HG02885 (cell line): ENCODE measurements around the gene QPRT.
"Not testable (repeated sequence)": the region's sequence is repeated elsewhere in the genome, so short reads cannot be mapped to it uniquely, and the experiment has no call there.

ENCODE experiments used
- ATAC-seq: cut with Tn5 transposase; IDR thresholded peaks from one replicate; pipeline ENCODE4 v1.9.1; 2021; ENCODE audit warnings: mild to moderate bottlenecking; ENCODE audit not compliant: unreplicated experiment, poor library complexity

QPRT gene

DNA sequence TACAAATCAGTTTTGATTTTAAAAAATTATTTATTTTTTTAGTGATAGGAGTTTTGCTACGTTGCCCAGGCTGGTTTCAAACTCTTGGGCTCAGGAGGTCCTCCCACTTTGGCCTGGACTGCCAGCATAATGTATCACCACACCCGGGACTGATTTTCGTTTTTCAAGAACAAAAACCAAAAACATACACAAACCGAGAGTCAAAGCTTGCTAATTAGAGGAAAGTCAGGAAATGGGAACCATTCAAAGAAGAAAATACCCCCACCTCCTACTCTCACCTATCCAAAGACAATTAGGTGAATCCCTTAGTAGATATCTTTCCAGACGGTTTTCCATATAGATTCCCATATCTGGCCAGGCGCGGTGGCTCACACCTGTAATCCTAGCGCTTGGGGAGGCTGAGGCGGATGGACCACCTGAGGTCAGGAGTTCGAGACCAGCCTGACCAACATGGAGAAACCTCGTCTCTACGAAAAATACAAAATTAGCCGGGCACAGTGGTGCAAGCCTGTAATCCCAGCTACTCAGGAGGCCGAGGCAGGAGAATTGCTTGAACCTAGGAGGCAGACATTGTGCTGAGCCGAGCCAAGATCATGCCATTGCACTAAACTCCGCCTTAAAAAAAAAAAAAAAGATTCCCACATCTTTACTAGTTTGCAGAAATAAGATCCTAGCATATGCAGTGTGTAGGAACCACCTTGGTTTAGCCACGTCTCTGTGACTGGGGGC lies 16.8 kb upstream of the QPRT start:
- ATAC-seq = no peak

DNA sequence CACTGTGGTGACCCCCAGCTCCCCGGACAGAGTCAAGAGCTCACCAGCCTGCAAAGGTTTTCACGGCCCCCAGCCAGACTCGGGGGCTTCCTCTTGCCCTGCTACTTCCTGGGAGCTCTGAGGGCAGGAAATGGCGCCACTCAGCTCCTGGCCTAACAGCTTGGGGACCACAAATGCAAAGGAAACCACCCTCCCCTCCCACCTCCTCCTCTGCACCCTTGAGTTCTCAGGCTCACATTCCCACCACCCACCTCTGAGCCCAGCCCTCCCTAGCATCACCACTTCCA lies 16.3 kb upstream of the QPRT start:
- ATAC-seq = no peak

DNA sequence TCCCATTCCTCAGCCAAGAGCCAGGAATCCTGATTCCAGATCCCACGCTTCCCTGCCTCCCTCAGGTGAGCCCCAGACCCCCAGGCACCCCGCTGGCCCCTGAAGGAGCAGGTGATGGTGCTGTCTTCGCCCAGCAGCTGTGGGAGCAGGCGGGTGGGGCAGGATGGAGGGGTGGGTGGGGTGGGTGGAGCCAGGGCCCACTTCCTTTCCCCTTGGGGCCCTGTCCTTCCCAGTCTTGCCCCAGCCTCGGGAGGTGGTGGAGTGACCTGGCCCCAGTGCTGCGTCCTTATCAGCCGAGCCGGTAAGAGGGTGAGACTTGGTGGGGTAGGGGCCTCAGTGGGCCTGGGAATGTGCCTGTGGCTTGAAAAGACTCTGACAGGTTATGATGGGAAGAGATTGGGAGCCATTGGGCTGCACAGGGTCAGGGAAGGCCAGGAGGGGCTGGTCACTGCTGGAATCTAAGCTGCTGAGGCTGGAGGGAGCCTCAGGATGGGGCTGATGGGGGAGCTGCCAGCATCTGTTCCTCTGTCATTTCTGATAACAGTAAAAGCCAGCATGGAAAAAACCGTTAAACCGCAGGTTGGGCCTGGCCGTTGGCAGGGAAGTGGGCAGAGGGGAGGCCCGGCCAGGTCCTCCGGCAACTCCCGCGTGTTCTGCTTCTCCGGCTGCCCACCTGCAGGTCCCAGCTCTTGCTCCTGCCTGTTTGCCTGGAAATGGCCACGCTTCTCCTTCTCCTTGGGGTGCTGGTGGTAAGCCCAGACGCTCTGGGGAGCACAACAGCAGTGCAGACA lies 15.8 kb upstream of the QPRT start, which contains the start of gene SPN:
TSS of gene SPN (plus strand) at position 232 of the 791 bp plus-strand sequence. CDS start at position 714, 482 bp downstream.
- no peak for ATAC-seq

DNA sequence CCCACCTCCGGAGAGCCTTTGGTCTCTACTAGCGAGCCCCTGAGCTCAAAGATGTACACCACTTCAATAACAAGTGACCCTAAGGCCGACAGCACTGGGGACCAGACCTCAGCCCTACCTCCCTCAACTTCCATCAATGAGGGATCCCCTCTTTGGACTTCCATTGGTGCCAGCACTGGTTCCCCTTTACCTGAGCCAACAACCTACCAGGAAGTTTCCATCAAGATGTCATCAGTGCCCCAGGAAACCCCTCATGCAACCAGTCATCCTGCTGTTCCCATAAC lies 15.2 kb upstream of the QPRT start:
- no peak for ATAC-seq

DNA sequence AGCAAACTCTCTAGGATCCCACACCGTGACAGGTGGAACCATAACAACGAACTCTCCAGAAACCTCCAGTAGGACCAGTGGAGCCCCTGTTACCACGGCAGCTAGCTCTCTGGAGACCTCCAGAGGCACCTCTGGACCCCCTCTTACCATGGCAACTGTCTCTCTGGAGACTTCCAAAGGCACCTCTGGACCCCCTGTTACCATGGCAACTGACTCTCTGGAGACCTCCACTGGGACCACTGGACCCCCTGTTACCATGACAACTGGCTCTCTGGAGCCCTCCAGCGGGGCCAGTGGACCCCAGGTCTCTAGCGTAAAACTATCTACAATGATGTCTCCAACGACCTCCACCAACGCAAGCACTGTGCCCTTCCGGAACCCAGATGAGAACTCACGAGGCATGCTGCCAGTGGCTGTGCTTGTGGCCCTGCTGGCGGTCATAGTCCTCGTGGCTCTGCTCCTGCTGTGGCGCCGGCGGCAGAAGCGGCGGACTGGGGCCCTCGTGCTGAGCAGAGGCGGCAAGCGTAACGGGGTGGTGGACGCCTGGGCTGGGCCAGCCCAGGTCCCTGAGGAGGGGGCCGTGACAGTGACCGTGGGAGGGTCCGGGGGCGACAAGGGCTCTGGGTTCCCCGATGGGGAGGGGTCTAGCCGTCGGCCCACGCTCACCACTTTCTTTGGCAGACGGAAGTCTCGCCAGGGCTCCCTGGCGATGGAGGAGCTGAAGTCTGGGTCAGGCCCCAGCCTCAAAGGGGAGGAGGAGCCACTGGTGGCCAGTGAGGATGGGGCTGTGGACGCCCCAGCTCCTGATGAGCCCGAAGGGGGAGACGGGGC lies 14.7 kb upstream of the QPRT start:
- no peak for ATAC-seq

DNA sequence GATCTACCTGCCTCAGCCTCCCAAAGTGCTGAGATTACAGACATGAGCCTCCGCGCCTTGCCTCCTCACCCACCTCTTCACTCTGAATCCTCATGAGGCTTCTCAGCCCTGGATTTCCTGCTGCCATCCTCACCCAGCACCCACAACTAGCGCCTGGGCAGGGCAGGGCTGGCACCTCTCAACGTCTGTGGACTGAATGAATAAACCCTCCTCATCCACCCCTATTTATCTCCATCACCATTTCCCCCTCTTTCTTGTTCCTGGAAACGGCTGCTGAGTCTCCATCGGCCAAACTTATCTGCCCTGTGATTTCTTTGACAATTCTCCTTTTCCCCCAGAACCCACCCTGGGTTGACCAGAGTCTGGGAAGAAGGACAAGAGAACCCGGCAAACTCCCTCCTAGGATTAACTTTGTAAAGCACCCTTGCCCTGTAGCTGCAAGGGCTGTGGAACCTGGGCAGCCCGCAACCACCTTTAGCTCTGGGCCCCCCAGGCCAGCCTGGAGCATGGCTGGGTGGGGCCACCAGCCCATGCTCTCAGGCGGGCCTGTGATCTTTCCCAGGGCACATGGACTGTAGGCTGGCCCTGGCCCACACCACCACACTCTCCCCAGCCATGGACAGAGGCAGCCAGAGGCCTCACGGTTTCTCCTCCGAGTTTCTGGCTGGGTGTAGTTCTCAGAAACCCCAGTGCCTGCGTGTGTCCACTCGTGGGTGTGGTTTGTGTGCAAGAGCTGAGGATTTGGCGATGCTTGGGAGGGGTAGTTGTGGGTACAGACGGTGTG lies 13.5 kb upstream of the QPRT start:
- no peak for ATAC-seq

DNA sequence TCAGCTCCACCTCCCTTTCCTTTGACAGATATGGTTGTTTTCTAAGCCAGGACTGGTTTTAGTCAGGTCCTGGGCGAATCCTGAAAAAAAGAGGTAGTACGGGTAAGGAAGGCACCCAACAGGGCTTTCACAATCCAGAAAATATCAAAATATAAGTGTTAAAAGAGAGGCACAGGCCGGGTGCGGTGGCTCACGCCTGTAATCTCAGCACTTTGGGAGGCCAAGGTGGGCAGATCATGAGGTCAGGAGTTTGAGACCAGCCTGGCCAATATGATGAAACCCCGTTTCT lies 11.7 kb upstream of the QPRT start:
- not testable (repeated sequence) for ATAC-seq

DNA sequence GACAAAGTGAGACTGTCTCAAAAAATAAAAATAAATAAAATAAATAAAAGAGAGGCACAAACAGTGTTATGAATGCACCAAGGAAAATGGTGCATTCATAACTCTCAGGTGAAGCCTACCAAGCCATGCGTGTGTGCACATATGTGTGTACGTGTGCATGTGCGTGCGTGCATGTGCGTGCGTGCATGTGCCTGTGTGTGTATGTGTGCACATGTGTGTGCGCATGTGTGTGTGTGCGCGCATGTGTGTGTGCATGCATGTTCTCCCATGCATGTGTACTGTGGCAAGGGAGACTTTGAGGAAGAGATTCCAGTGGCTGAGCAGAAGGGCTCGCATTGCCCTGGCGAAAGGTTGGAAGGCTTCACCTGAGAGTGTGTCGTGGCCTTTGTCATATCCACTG lies 11.2 kb upstream of the QPRT start:
- no peak for ATAC-seq

DNA sequence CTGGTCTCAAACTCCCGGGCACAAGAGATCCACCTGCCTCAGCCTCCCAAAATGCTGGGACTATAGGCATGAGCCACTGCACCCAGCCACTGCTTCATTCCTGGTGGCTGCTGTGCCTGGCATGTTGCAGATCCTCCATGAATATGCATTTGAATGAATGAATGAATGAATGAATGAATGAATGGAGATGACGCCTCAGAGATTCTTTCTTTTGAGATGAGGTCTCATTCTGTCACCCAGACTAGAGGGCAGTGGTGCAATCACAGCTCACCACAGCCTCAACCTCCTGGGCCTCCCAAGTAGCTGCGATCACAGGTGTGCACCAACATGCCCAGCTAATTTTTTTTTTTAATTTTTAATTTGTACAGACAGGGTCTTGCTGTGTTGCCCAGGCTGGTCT lies 10.7 kb upstream of the QPRT start:
- no peak for ATAC-seq

DNA sequence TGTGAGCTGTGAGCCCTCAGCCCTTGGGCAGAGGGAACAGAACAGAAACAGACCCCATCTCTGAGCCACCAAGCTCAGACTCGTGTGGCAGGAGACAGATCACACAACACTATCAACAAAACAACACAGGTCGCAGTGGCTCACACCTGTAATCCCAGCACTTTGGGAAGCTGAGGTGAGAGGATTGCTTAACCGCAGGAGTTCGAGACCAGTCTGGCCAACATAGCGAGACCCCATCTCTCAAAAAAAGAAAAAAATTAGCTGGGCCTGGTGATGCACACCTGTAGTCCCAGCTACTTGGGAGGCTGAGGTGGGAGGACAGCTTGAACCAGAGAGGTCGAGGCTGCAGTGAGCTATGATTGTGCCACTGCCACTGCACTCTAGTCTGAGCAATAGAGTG lies 5.5 kb upstream of the QPRT start:
- no peak for ATAC-seq

DNA sequence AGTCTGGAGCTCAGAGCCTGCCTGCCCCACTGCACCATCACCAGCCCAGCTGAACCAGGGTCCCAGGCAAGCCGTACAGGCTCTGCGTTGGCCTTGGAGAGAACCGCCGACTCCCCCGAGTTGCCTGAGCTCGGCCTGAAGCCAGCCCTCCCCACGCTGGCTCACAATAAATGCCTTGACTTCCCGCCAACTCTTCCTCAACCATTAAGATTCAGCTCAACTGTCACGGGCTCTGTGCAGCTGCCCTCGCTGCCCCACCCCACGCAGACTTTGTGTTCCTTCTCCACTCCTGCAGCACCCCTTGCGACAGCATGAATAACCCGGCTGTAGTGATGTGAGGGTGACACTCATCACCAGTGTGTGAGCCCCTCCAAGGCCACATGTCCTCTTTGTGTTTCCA lies 4.8 kb upstream of the QPRT start:
- no peak for ATAC-seq

DNA sequence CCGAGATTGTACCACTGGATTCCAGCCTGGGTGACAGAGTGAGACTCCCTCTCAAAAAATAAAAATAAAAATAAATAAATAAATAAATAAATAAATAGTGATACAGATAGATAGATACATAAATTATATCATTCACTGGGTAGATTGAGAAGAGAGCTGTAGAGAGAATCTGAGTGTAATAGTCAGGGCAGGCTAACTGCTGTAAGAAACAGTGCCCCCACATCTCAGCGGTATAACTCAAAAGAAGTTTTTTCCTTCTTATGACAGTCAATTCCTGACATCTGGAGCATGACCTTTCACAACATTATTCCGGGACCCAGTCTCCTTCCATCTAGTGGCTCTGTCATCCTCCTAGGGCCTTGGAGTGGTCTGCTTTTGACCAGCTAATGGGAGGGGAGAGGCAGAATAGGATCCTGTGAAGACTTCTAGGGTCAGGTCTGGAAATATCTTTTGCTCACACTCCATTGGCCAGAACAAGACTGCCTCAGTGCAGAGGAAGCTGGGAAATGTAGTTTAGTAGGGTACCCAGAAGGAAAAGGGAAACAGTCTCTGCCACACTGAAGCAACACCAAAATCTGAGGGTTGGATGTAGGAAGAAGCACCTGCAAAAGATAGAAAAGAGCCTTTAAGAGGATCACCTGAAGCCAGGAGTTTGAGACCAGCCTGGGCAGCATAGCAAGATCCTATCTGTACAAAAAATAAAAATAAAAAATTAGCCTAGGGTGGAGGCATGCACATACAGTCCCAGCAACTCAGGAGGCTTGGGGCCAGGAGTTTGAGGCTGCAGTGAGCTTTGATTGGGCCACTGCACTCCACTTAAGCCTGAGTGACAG lies 3.0 kb upstream of the QPRT start:
- ATAC-seq = peak; percentile 48

DNA sequence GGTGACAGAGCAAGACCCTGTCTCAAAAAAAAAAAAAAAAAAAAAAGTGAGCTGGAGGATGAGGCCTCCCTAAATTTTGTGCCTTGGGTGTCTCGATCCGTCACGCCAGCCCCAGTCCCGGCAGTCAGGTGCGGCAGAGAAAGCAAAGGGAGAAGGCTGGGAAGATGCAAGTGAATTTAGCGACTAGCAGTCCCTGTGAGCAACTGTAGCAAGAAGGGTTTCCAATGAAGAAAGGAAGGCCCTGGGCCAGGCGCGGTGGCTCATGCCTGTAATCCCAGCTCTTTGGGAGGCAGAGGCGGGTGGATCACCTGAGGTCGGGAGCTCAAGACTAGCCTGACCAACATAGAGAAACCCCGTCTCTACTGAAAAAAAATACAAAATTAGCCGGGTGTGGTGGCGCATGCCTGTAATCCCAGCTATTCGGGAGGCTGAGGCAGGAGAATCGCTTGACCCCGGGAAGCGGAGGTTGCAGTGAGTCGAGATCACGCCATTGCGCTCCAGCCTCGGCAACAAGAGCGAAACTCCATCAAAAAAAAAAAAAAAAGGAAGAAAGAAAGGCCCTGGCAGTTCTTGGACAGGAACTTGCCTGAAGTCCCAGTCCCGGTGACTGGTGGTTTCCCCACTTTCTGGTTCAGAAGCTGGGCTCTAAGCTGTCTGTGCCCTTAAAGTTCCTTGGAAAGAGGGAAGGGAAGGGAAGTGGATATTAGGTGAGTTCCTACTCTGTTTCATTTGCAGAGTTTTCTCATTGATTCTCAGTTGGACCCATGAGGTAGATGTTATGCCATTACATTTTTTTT lies 1.8 kb upstream of the QPRT start:
- no peak for ATAC-seq

DNA sequence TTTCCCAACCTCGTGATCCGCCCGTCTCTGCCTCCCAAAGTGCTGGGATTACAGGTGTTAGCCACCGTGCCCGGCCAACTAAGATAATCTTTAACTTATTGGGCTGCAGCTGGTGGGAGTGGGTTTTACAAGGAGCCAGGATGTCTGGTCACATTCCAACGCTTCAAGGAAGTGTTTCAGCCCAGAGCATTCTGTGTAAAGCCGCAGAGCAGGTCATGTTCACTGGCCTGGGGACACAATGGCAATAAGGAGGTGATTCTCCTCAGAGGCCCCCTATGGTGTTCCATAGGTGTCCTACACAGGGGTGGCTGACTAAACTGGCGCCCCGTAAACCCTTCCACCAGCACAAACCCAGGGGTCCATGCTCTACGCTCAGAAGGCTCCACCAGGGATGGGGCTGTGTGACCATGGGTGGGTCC lies 1.2 kb downstream of the QPRT start:
- no peak for ATAC-seq

DNA sequence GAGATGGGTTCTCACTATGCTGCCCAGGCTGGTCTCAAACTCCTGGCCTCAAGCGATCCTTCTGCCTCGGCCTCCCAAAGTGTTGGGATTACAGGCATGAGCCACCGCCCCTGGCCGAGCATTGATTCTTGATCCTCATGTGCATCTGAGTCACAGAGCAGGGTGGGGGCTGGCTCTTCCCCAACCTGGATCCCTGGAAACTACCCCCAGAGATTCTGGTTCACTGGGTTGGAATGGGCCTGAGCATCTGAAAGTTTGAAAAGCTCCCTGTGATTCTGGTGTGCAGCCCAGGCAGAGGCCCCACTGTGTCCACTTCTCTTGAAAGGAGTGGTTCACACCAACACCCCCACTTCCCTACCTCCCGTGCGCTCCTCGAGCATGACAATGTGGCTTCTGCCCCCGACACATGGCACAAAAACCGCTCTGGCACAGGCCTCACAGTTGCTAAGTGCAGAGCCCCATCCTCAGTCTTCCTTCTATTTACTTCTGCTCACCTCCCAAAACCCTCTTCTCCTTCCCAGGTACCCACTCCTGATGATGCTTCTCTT lies 4.6 kb downstream of the QPRT start:
- no peak for ATAC-seq

DNA sequence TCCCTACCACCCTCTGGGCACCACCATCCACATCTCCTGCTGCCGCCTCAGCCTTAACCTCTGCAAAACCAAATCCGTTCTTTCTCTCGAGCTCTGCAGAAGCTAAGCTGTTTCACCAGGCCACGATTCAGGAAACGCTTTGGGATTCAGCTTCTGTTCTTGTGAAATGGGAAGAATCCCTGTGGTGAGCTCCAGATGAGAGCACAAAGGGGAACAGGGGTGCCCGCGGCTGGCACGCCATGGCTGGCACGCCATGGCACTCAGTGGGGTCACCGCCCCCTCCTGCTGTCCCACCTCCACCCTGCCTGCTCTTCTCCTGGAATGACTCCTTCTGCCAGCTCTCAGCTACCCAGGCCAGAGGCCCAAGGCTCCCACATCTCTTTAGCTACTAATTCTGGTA lies 5.7 kb downstream of the QPRT start:
- no peak for ATAC-seq

DNA sequence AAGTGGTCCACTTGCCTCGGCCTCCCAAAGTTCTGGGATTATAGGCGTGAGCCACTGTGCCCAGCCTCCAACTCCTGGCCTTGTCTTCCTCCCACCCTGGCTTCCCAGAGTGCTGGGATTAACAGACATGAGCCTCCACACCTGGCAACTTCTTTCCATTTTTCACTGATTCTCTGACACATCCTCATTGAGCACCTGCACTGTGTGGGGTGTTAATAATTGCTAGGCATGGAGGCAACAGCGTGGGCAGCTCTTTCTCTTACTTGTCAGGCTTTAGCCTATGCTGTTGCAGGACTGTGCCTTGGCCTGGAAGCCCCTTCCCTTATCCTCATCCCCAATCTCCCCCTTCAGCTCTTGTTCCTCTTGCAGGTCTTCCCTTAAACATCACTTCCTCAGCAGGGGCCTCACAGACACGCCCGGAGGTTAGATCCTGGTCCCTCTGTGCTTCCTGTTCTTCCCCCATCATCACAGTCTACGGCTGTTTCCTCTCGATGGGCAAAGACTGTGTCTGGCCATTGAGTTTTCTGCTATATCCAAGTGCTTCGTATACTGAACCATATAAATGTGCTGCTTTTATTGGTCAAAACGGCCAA lies 7.9 kb downstream of the QPRT start:
- ATAC-seq = no peak

DNA sequence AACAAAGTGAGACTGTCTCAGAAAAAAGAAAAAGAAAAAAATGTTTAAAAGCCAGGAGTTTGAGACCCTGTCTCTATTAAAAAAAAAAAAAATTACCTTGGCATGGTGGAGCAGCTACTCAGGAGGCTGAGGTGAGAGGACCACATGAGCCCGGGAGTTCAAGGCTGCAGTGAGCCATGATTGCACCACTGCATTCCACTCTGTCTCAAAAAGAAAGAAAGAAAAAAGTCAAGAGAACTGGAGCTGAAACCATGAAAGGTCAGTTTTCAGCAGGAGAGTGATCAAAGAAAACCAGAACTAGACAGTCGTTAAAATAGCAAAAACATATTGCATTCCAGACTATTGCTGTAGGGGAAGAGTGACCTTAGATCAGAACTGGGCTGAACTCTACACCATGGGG lies 8.8 kb downstream of the QPRT start:
- no peak for ATAC-seq

DNA sequence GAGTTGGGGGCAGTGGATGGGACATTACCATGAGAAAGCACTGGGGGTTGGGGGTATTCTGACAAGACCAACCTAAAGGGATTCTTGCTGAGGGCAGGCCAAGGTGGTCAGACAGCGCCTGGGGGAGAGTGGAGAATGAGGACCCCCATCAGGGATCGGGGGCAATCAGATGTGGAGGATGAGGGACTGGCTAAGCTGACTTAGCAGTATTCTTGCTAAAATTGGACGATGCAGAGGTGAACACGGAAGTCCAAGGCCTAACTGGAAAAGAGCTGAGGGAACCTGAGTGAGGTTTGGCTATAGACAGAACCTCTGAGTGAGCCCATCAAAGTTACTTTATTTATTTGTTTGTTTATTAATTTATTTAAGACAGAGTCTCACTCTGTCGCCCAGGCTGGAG lies 9.2 kb downstream of the QPRT start:
- ATAC-seq = no peak
